Upper lobe of left lung (tissue), 4 donors: ENCODE results near the gene TMEM141.

Experiments used
- EP300 ChIP-seq, 4 donors: sonication (generic); formaldehyde crosslinking; IDR thresholded peaks; one replicate each; pipeline ENCODE4 v1.5.1; 2017; ENCODE audit warnings: antibody characterized with exemption in 4 of 4, control low read depth in 2 of 4
- POLR2A ChIP-seq, 4 donors: fragments of 450-650 bp; IDR thresholded peaks; one replicate each; pipeline ENCODE4 v1.5.1; 2016 to 2017; ENCODE audit warnings: antibody characterized with exemption in 4 of 4, mild to moderate bottlenecking in 2 of 4
- TF ChIP-seq, protein P1 (sequence below), 6 experiments: fragments of 450-650 bp in 4 of 6; fragments of 200-600 bp in 2 of 6; sonication (generic) in 2 of 6; IDR thresholded peaks; one replicate each; pipeline ENCODE4 v1.5.1; 2016 to 2019; ENCODE audit warnings: antibody characterized with exemption in 6 of 6

DNA sequence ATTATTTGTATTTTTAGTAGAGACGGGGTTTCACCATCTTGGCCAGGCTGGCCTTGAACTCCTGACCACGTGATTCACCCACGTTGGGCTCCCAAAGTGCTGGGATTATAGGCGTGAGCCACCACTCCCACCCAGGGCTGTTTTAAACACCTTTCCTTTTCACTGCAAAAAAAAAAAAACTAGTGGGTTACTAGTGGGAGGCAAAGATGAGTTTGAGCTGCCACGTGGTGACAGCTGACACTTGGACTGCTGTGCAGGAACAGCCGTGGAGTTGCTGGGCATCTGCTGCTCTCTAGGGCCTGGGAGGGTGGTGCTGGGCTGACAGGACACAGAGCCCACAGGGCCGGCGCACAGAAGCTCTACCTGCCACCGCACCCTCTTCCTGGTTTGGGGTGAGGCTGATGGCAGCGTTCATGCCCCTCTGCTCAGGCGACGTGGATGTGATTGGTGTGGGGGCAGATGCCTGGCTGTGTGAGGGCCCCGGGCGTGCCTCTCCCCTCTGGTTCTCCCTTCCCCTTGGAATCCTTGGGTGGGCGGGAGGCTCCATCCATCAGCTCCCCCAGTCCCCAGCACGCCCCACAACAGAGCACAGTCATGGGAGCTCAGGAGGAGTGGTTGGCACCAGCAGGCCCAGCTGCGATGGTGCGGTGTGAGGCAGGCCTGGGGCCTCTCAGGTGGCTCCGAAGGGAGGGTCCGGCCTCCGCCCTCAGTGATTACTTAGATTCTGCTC is 33.5 kb downstream of the TMEM141 start:
- TF ChIP-seq, protein P1, sequence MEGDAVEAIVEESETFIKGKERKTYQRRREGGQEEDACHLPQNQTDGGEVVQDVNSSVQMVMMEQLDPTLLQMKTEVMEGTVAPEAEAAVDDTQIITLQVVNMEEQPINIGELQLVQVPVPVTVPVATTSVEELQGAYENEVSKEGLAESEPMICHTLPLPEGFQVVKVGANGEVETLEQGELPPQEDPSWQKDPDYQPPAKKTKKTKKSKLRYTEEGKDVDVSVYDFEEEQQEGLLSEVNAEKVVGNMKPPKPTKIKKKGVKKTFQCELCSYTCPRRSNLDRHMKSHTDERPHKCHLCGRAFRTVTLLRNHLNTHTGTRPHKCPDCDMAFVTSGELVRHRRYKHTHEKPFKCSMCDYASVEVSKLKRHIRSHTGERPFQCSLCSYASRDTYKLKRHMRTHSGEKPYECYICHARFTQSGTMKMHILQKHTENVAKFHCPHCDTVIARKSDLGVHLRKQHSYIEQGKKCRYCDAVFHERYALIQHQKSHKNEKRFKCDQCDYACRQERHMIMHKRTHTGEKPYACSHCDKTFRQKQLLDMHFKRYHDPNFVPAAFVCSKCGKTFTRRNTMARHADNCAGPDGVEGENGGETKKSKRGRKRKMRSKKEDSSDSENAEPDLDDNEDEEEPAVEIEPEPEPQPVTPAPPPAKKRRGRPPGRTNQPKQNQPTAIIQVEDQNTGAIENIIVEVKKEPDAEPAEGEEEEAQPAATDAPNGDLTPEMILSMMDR (IDR thresholded peaks at IDR 0.05) = no peak
- TF ChIP-seq POLR2A (IDR thresholded peaks at IDR 0.05) (no peak), EP300 (IDR thresholded peaks at IDR 0.05) (no peak)
